AG04450 (cell line): Measurements from ENCODE around the gene GPR157. TPM values are rescaled to one million over a fixed set of nuclear protein-coding genes. Genes with fewer than 3 reads are reported as not detected.
A peak's percentile ranks its signal among the peaks of the same experiment; 100 is the strongest.

Experiments
- CTCF ChIA-PET: fragments of 300-600, 350-600 bp; formaldehyde crosslinking; extraction: SDS; loops from one replicate; lab custom pipeline; 2022; ENCODE audit warnings: antibody characterized with exemption, inconsistent platforms; lab: Charles Lee
- POLR2A ChIA-PET: fragments of 350-600 bp; formaldehyde crosslinking; extraction: SDS; loops from one replicate; lab custom pipeline; 2021; ENCODE audit warnings: antibody characterized with exemption, inconsistent platforms; lab: Yijun Ruan, JAX
- DNase-seq: peaks from one replicate; pipeline ENCODE4 v3.0.0-alpha.2; 2011; ENCODE audit warnings: low read depth, low spot score
- H3K27ac ChIP-seq: one replicate; pipeline ENCODE4 v1.5.1; 2012; ENCODE audit warnings: low read depth, low read length, control low read depth
- H3K27me3 ChIP-seq: one replicate; pipeline ENCODE4 v1.6.0; 2012; ENCODE audit warnings: low read length; ENCODE audit not compliant: control insufficient read depth, insufficient read depth
- H3K4me3 ChIP-seq: 2 replicates; pipeline ENCODE4 v1.5.1; 2011; ENCODE audit warnings: mild to moderate bottlenecking, low read depth, low read length, control low read depth
- H3K9me3 ChIP-seq: 2 replicates; pipeline ENCODE4 v1.5.1; 2012; ENCODE audit warnings: low read length; ENCODE audit not compliant: control insufficient read depth, insufficient read depth
- CTCF ChIP-seq: IDR thresholded peaks from 2 replicates; pipeline ENCODE4 v1.5.1; 2011; ENCODE audit warnings: low read depth, low read length, control low read depth, inconsistent platforms
- polyA plus RNA-seq: library from polyadenylated mRNA; depleted of rRNA; stranded (reverse); fragments of >200 nt; gene quantifications from 2 replicates; pipeline ENCODE4 v1.2.3, GENCODE V29; 2011

GPR157 gene
- polyA plus RNA-seq, 1 experiment, result 1.1 TPM

GRCh38 chr1:9143250-9143649, 14.3 kb upstream of the GPR157 start:
- TF ChIP-seq CTCF, result no peak
- no peak for DNase-seq
- Histone ChIP-seq H3K4me3 (no peak overlapping the region), H3K9me3 (peaks cover 3% of the 10 kb centered on the region; the same call in 1 of the 2 replicates), H3K27me3 (no peaks in the 10 kb centered on the region), H3K27ac (peak overlapping the region; percentile 33)
- ChIA-PET CTCF (interaction anchor here (0.6 to 2.3 kb wide), 5 partner anchors 9 to 278 kb away, joined by 3 to 19 read pairs (median 5); no protein-coding TSS in a partner anchor), POLR2A (interaction anchor here (0.7 to 1.1 kb wide), 2 partner anchors 40 to 903 kb away, joined by 3 to 7 read pairs; no protein-coding TSS in a partner anchor)

- TF ChIP-seq CTCF, result no peak
- H3K4me3 ChIP-seq, result no peak overlapping the region
- POLR2A ChIA-PET, result no interaction called here
- no peaks in the 10 kb centered on the region for H3K27me3 ChIP-seq
- DNase-seq, result no peak
- no peak overlapping the region for H3K27ac ChIP-seq
- CTCF ChIA-PET, result interaction anchor here (0.9 kb wide), 1 partner anchor 41 kb away, joined by 3 read pairs; no protein-coding TSS in a partner anchor
- H3K9me3 ChIP-seq, result peaks cover under 1% of the 10 kb centered on the region; the same call in 1 of the 2 replicates
Observed at GRCh38 chr1:9139930-9140329, 11.0 kb upstream of the GPR157 start.

- ChIA-PET CTCF (no interaction called here), POLR2A (no interaction called here)
- TF ChIP-seq CTCF, result no peak
- no peaks in the 10 kb centered on the region; the same call in 1 of the 2 replicates for H3K9me3 ChIP-seq
- no peak for DNase-seq
- H3K4me3 ChIP-seq, result no peak overlapping the region
- no peaks in the 10 kb centered on the region for H3K27me3 ChIP-seq
- no peak overlapping the region for H3K27ac ChIP-seq
Observed at GRCh38 chr1:9136932-9137331, 8.0 kb upstream of the GPR157 start.

GRCh38 chr1:9135073-9135836, 6.4 kb upstream of the GPR157 start:
- TF ChIP-seq CTCF, result no peak
- no peak overlapping the region for H3K27ac ChIP-seq
- DNase-seq, result no peak
- POLR2A ChIA-PET, result no interaction called here
- CTCF ChIA-PET, result interaction anchor here (0.5 to 1.3 kb wide), 5 partner anchors 8 to 87 kb away, joined by 3 to 5 read pairs (median 4); no protein-coding TSS in a partner anchor
- H3K27me3 ChIP-seq, result no peaks in the 10 kb centered on the region
- H3K9me3 ChIP-seq, result no peaks in the 10 kb centered on the region; the same call in 1 of the 2 replicates
- no peak overlapping the region for H3K4me3 ChIP-seq
